CD14-positive monocyte (primary cell): ENCODE data around the gene DPYD. TPM values are rescaled to one million over a fixed set of nuclear protein-coding genes. Genes with fewer than 3 reads are reported as not detected.

ENCODE experiments used
- DNase-seq, 3 donors: peaks; one replicate each; pipeline ENCODE4 v3.0.0-alpha.2; 2011 to 2022
- H2AFZ ChIP-seq: 2 replicates; pipeline ENCODE4 v1.6.0; 2012; ENCODE audit warnings: mild to moderate bottlenecking, low read depth, low read length, inconsistent platforms; ENCODE audit not compliant: insufficient read depth, poor library complexity, severe bottlenecking
- H3K27ac ChIP-seq, 2 donors: 1 replicate in 1 of 2; 2 replicates in 1 of 2; pipeline ENCODE4 v1.5.1; 2012 to 2013; ENCODE audit warnings: low read length in 2 of 2, control low read depth in 1 of 2, inconsistent platforms in 1 of 2, low read depth in 1 of 2, mild to moderate bottlenecking in 1 of 2
- H3K27me3 ChIP-seq, 2 donors: one replicate each; pipeline versions ENCODE4 v1.6.0 to v1.6.1; 2011 to 2013; ENCODE audit warnings: low read length in 2 of 2; ENCODE audit not compliant: control insufficient read depth in 2 of 2, insufficient read depth in 2 of 2
- H3K36me3 ChIP-seq, 2 donors: replicated peaks in 1 of 2; 1 replicate in 1 of 2; 2 replicates in 1 of 2; pipeline versions ENCODE4 v1.5.1 to v1.6.1; 2012 to 2013; ENCODE audit warnings: low read length in 2 of 2, control low read depth in 1 of 2, inconsistent platforms in 1 of 2, mild to moderate bottlenecking in 1 of 2; ENCODE audit not compliant: insufficient read depth in 2 of 2, control insufficient read depth in 1 of 2
- H3K4me1 ChIP-seq, 2 donors: 1 replicate in 1 of 2; 2 replicates in 1 of 2; pipeline versions ENCODE4 v1.5.1 to v1.6.1; 2012 to 2013; ENCODE audit warnings: low read length in 2 of 2, control low read depth in 1 of 2, inconsistent platforms in 1 of 2, mild to moderate bottlenecking in 1 of 2, moderate library complexity in 1 of 2; ENCODE audit not compliant: insufficient read depth in 2 of 2, control insufficient read depth in 1 of 2
- H3K4me2 ChIP-seq: replicated peaks from 2 replicates; pipeline ENCODE3; 2012; ENCODE audit warnings: low read length, moderate library complexity, mild to moderate bottlenecking; ENCODE audit not compliant: poor library complexity, severe bottlenecking; ENCODE audit errors: extremely low read depth
- H3K4me3 ChIP-seq, 3 experiments: fragments of 200-600 bp in 1 of 3; sonication (generic) in 1 of 3; replicated peaks in 1 of 3; 1 replicate in 2 of 3; 2 replicates in 1 of 3; pipeline ENCODE4 v1.5.1; 2011 to 2013; ENCODE audit warnings: low read length in 3 of 3, mild to moderate bottlenecking in 3 of 3, control low read depth in 2 of 3, low read depth in 2 of 3, inconsistent platforms in 1 of 3, moderate library complexity in 1 of 3
- H3K79me2 ChIP-seq: 2 replicates; pipeline ENCODE4 v1.6.0; 2012; ENCODE audit warnings: mild to moderate bottlenecking, control low read depth, inconsistent platforms, low read length, moderate library complexity; ENCODE audit not compliant: insufficient read depth
- H3K9ac ChIP-seq: 2 replicates; pipeline ENCODE4 v1.6.0; 2017; ENCODE audit warnings: low read length, mild to moderate bottlenecking; ENCODE audit not compliant: insufficient read depth, poor library complexity, severe bottlenecking
- H3K9me3 ChIP-seq, 2 donors: replicated peaks in 1 of 2; 1 replicate in 1 of 2; 2 replicates in 1 of 2; pipeline versions ENCODE4 v1.5.1 to v1.6.1; 2012 to 2013; ENCODE audit warnings: low read length in 2 of 2, control low read depth in 1 of 2; ENCODE audit not compliant: control insufficient read depth in 1 of 2, insufficient read depth in 1 of 2
- H4K20me1 ChIP-seq: 2 replicates; pipeline ENCODE4 v1.6.0; 2012; ENCODE audit warnings: mild to moderate bottlenecking, low read length, control low read depth, moderate library complexity; ENCODE audit not compliant: insufficient read depth
- H3K27ac Mint-ChIP-seq, 7 donors: one replicate each; pipeline ENCODE4 v1.8.0; 2020; ENCODE audit warnings: mild to moderate bottlenecking in 7 of 7, mixed read lengths in 7 of 7, moderate library complexity in 6 of 7, inconsistent platforms in 2 of 7
- H3K27me3 Mint-ChIP-seq, 3 donors: one replicate each; pipeline ENCODE4 v1.8.0; 2021 to 2022; ENCODE audit warnings: low read depth in 3 of 3, mild to moderate bottlenecking in 3 of 3, mixed read lengths in 3 of 3, moderate library complexity in 3 of 3, inconsistent platforms in 1 of 3
- H3K36me3 Mint-ChIP-seq, 2 donors: one replicate each; pipeline ENCODE4 v1.8.0; 2020; ENCODE audit warnings: mixed read lengths in 2 of 2, inconsistent platforms in 1 of 2, mild to moderate bottlenecking in 1 of 2
- H3K4me1 Mint-ChIP-seq: one replicate; pipeline ENCODE4 v1.8.0; 2020; ENCODE audit warnings: mild to moderate bottlenecking, mixed read lengths
- H3K4me3 Mint-ChIP-seq, 2 donors: one replicate each; pipeline ENCODE4 v1.8.0; 2020; ENCODE audit warnings: mild to moderate bottlenecking in 2 of 2, mixed read lengths in 2 of 2, moderate library complexity in 1 of 2
- H3K9me3 Mint-ChIP-seq, 7 donors: one replicate each; pipeline ENCODE4 v1.8.0; 2020 to 2022; ENCODE audit warnings: mixed read lengths in 7 of 7, mild to moderate bottlenecking in 6 of 7, moderate library complexity in 6 of 7, inconsistent platforms in 2 of 7
- CTCF ChIP-seq: fragments of 200-600 bp; IDR thresholded peaks from one replicate; pipeline ENCODE4 v1.8.0; 2022; ENCODE audit warnings: antibody characterized with exemption, mild to moderate bottlenecking
- WGBS: methylation state at CpG from one replicate; pipeline ENCODE4 v1.1.5; 2013; ENCODE audit warnings: missing lambda C conversion rate; ENCODE audit not compliant: insufficient coverage; 5-methylcytosine and 5-hydroxymethylcytosine counted together
- intact Hi-C, 2 donors: fragments of 100-400 bp; cut with micrococcal nuclease; formaldehyde crosslinking; loops; one replicate each; pipeline versions ENCODE4 v1.15.0 to v1.15.1; 2023
- polyA plus RNA-seq, 3 donors: library from polyadenylated mRNA; depleted of rRNA in 1 of 3; unstranded in 2 of 3; stranded (reverse) in 1 of 3; fragments of 300-500 nt in 2 of 3; fragments of >200 nt in 1 of 3; fragmentation: Illumina TruSeq in 2 of 3; gene quantifications; 1 replicate in 2 of 3; 2 replicates in 1 of 3; pipeline ENCODE4 v1.2.3, GENCODE V29; 2012 to 2021

Gene DPYD
- polyA plus RNA-seq, 3 donors: 87.6 to 171 (median 144) TPM

- Mint-ChIP-seq H3K4me3 (no peak overlapping the region), H3K4me1 (peaks cover 43% of the 10 kb centered on the region), H3K27ac (peak overlapping the region; percentile 55 to 80 (median 65)), H3K36me3 (peaks cover 10 to 24% of the 10 kb centered on the region in 2 donors), H3K9me3 (peaks cover 0 to 11% (median 6%) of the 10 kb centered on the region in 7 donors), H3K27me3 (peaks cover 2 to 6% (median 2%) of the 10 kb centered on the region in 3 donors)
- no peak overlapping the region for H2AFZ ChIP-seq
- H3K4me2 ChIP-seq: no peak overlapping the region
- peak overlapping the region in 1 of 2 donors; percentile 43 for H3K27ac ChIP-seq
- H3K4me1 ChIP-seq: peaks cover 14 to 31% of the 10 kb centered on the region in 2 donors
- peaks cover 0 to 3% of the 10 kb centered on the region in 2 donors for H3K9me3 ChIP-seq
- intact Hi-C loops: no loop called here
- H3K4me3 ChIP-seq: no peak overlapping the region
- no peaks in the 10 kb centered on the region for H3K27me3 ChIP-seq
- H4K20me1 ChIP-seq: peaks cover 50% of the 10 kb centered on the region
- no peak for TF ChIP-seq CTCF
- no peaks in the 10 kb centered on the region for H3K36me3 ChIP-seq
- DNase-seq: peak in 2 of 3 donors; percentile 4 to 5
- no peak overlapping the region for H3K9ac ChIP-seq
- WGBS: no CpG with 5 or more reads among the region's 1 CpG
- no peaks in the 10 kb centered on the region for H3K79me2 ChIP-seq
These were observed 757.1 kb downstream of the DPYD start for GRCh38 chr1:97163591-97164275.

- H3K4me3 Mint-ChIP-seq: no peak overlapping the region
- H3K27me3 Mint-ChIP-seq: peaks cover 4 to 6% (median 6%) of the 10 kb centered on the region in 3 donors
- H3K79me2 ChIP-seq: no peaks in the 10 kb centered on the region
- TF ChIP-seq CTCF: no peak
- peaks cover 43% of the 10 kb centered on the region for H3K4me1 Mint-ChIP-seq
- H3K36me3 ChIP-seq: peaks cover 0 to 15% of the 10 kb centered on the region in 2 donors
- no peak overlapping the region for H2AFZ ChIP-seq
- intact Hi-C loops: no loop called here
- no peak overlapping the region for H3K27ac ChIP-seq
- H4K20me1 ChIP-seq: peaks cover 60% of the 10 kb centered on the region
- peaks cover 0 to 3% of the 10 kb centered on the region in 2 donors for H3K9me3 ChIP-seq
- WGBS: 0% methylated on average over 4 of the region's 4 CpGs
- peaks cover 14 to 31% of the 10 kb centered on the region in 2 donors for H3K4me1 ChIP-seq
- H3K36me3 Mint-ChIP-seq: peaks cover 23 to 30% of the 10 kb centered on the region in 2 donors
- H3K27ac Mint-ChIP-seq: peak overlapping the region in 1 of 7 donors; percentile 50
- no peak overlapping the region for H3K9ac ChIP-seq
- H3K4me2 ChIP-seq: no peak overlapping the region
- H3K9me3 Mint-ChIP-seq: peaks cover 0 to 11% (median 6%) of the 10 kb centered on the region in 7 donors
- H3K4me3 ChIP-seq: no peak overlapping the region
- no peaks in the 10 kb centered on the region for H3K27me3 ChIP-seq
- DNase-seq: peak; percentile 2 to 25 (median 11)
These were observed 760.0 kb downstream of the DPYD start for GRCh38 chr1:97160818-97161217.
